ENCODE results near the gene KCNQ1. TPM values are rescaled to one million over a fixed set of nuclear protein-coding genes. Genes with fewer than 3 reads are reported as not detected.
A peak's percentile ranks its signal among the peaks of the same experiment; 100 is the strongest.

The KCNQ1 gene
- total RNA-seq, 6 donors from 2014 or later: 18.0 to 45.4 (median 32.7) TPM

- no peak for TF ChIP-seq POLR2AphosphoS5 (IDR thresholded peaks at IDR 0.05)
- TF ChIP-seq CTCF (IDR thresholded peaks at IDR 0.05): no peak
- TF ChIP-seq EP300 (IDR thresholded peaks at IDR 0.05): no peak
- no peak for TF ChIP-seq POLR2A (IDR thresholded peaks at IDR 0.05)
- ATAC-seq (ENCODE audit: low FRiP score in 2 of 2) (no peak), DNase-seq (peak in 1 of 2 donors; percentile 38)
- H3K4me1 ChIP-seq: peaks cover 0 to 7% (median 0%) of the 10 kb centered on the region in 4 donors
- H3K9me3 ChIP-seq: no peaks in the 10 kb centered on the region
- H3K27me3 ChIP-seq: no peaks in the 10 kb centered on the region
- no peak overlapping the region for H3K27ac ChIP-seq
- no peak overlapping the region for H3K4me3 ChIP-seq
- no peaks in the 10 kb centered on the region for H3K36me3 ChIP-seq
- 83 to 88% methylated on average over 17 of the region's 17 CpGs for WGBS, 2 donors
Observed at GRCh38 chr11:2740275-2740940, 295.6 kb downstream of the KCNQ1 start.

- Histone ChIP-seq H3K36me3 (no peaks in the 10 kb centered on the region), H3K9me3 (no peaks in the 10 kb centered on the region), H3K4me3 (no peak overlapping the region), H3K27ac (peak overlapping the region in 1 of 4 donors; percentile 1), H3K4me1 (peaks cover 0 to 7% (median 0%) of the 10 kb centered on the region in 4 donors), H3K27me3 (no peaks in the 10 kb centered on the region)
- TF ChIP-seq POLR2A (IDR thresholded peaks at IDR 0.05) (no peak), CTCF (IDR thresholded peaks at IDR 0.05) (no peak), EP300 (IDR thresholded peaks at IDR 0.05) (no peak), POLR2AphosphoS5 (IDR thresholded peaks at IDR 0.05) (no peak)
- ATAC-seq (ENCODE audit: low FRiP score in 2 of 2): no peak
- DNase-seq: no peak
- 83 to 94% methylated on average over 3 to 7 of the region's 7 CpGs for WGBS, 2 donors
Observed at GRCh38 chr11:2741006-2741376, 296.2 kb downstream of the KCNQ1 start.

GRCh38 chr11:2741377-2742131 is 296.7 kb downstream of the KCNQ1 start:
- H3K27ac ChIP-seq: peak overlapping the region in 3 of 4 donors; percentile 1 to 30 (median 17)
- DNase-seq: peak in 1 of 2 donors; percentile 85

GRCh38 chr11:2742201-2742600 is 297.4 kb downstream of the KCNQ1 start:
- Histone ChIP-seq H3K36me3 (no peaks in the 10 kb centered on the region), H3K4me3 (no peak overlapping the region), H3K9me3 (no peaks in the 10 kb centered on the region), H3K27me3 (no peaks in the 10 kb centered on the region), H3K27ac (peak overlapping the region in 2 of 4 donors; percentile 17 to 30), H3K4me1 (peaks cover 0 to 7% (median 0%) of the 10 kb centered on the region in 4 donors)
- TF ChIP-seq POLR2AphosphoS5 (IDR thresholded peaks at IDR 0.05) (no peak), POLR2A (IDR thresholded peaks at IDR 0.05) (no peak), EP300 (IDR thresholded peaks at IDR 0.05) (no peak), CTCF (IDR thresholded peaks at IDR 0.05) (no peak)
- 87 to 96% methylated on average over 3 to 5 of the region's 5 CpGs for WGBS, 2 donors
- ATAC-seq (ENCODE audit: low FRiP score in 2 of 2): no peak
- no peak for DNase-seq

More at GRCh38 chr11:2741377-2742131, 296.7 kb downstream of the KCNQ1 start:
- WGBS, 2 donors: 57 to 69% methylated on average over 8 to 18 of the region's 18 CpGs
- H3K36me3 ChIP-seq: no peaks in the 10 kb centered on the region
- TF ChIP-seq POLR2AphosphoS5 (IDR thresholded peaks at IDR 0.05): no peak
- TF ChIP-seq EP300 (IDR thresholded peaks at IDR 0.05): no peak
- no peak for TF ChIP-seq POLR2A (IDR thresholded peaks at IDR 0.05)
- no peak for TF ChIP-seq CTCF (IDR thresholded peaks at IDR 0.05)
- ATAC-seq (ENCODE audit: low FRiP score in 2 of 2): peak; percentile 10 to 45
- no peaks in the 10 kb centered on the region for H3K9me3 ChIP-seq
- peaks cover 0 to 7% (median 0%) of the 10 kb centered on the region in 4 donors for H3K4me1 ChIP-seq
- no peaks in the 10 kb centered on the region for H3K27me3 ChIP-seq
- H3K4me3 ChIP-seq: no peak overlapping the region

All from upper lobe of left lung (tissue), 6 donors.